ENCODE results near the gene UNC5C. TPM values are rescaled to one million over a fixed set of nuclear protein-coding genes. Genes with fewer than 3 reads are reported as not detected.

Gene UNC5C
- total and polyA plus RNA-seq, 2 donors (not counting 1 experiment from before 2014, with no cell fraction given), result 2.0 to 11.6 TPM

DNA sequence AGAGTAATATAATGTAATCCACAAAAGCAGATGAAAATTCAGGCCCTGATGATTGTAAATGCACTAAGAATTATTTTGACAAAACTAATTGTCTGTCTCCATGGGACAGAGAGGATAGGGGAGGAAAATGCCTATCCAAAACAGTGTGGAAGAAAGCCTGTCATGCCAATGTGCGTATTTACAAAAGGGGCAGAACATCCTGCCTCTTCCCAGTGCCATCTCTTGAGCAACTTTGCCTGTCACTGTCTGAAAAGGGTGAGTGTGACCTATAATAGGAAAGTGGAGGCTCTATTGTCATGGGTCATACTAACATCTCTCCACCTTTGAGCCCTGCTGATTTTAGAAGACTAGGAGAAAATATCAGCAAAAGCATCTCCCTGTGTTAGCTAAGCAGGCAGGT is 264.1 kb downstream of the UNC5C start:
- no peak for DNase-seq (ENCODE audit: low read depth in 2 of 2)
- Histone ChIP-seq H3K79me2 (ENCODE audit: control insufficient read depth, insufficient read depth, low read length) (no peaks in the 10 kb centered on the region), H2AFZ (ENCODE audit: low read length) (no peak overlapping the region), H3K27ac (ENCODE audit: insufficient read depth, low read length) (no peak overlapping the region), H3K36me3 (ENCODE audit: control insufficient read depth, insufficient read depth, low read length) (no peaks in the 10 kb centered on the region), H3K4me2 (ENCODE audit: extremely low read depth, insufficient read depth, low read length) (no peak overlapping the region), H4K20me1 (ENCODE audit: control insufficient read depth, extremely low read depth, insufficient read depth, low read length) (no peaks in the 10 kb centered on the region), H3K9ac (ENCODE audit: insufficient read depth, low read length) (no peak overlapping the region), H3K9me3 (ENCODE audit: control insufficient read depth, insufficient read depth, low read depth, low read length) (no peaks in the 10 kb centered on the region), H3K4me3 (replicated peaks in 1 of 4; ENCODE audit: control extremely low read depth in 1 of 4, insufficient read depth in 1 of 4, low read depth in 3 of 4, low read length in 4 of 4) (no peak overlapping the region), H3K4me1 (ENCODE audit: control insufficient read depth, extremely low read depth, insufficient read depth, low read length) (no peaks in the 10 kb centered on the region), H3K27me3 (ENCODE audit: control insufficient read depth, insufficient read depth, low read length) (no peaks in the 10 kb centered on the region)
- no peak for TF ChIP-seq EZH2 (IDR thresholded peaks at IDR 0.05; ENCODE audit: low read length, missing control alignments)
- TF ChIP-seq CTCF (conservative IDR thresholded peaks at IDR 0.05 in 1 of 2, IDR thresholded peaks at IDR 0.05 in 1 of 2; ENCODE audit: low read depth in 1 of 2, low read length in 2 of 2), result no peak

GRCh38 chr4:95283320-95283719 is 265.5 kb downstream of the UNC5C start:
- Histone ChIP-seq H3K4me2 (ENCODE audit: extremely low read depth, insufficient read depth, low read length) (no peak overlapping the region), H2AFZ (ENCODE audit: low read length) (no peak overlapping the region), H3K27ac (ENCODE audit: insufficient read depth, low read length) (no peak overlapping the region), H3K4me3 (replicated peaks in 1 of 4; ENCODE audit: control extremely low read depth in 1 of 4, insufficient read depth in 1 of 4, low read depth in 3 of 4, low read length in 4 of 4) (no peak overlapping the region), H3K36me3 (ENCODE audit: control insufficient read depth, insufficient read depth, low read length) (no peaks in the 10 kb centered on the region), H3K27me3 (ENCODE audit: control insufficient read depth, insufficient read depth, low read length) (no peaks in the 10 kb centered on the region), H3K9ac (ENCODE audit: insufficient read depth, low read length) (no peak overlapping the region), H3K9me3 (ENCODE audit: control insufficient read depth, insufficient read depth, low read depth, low read length) (no peaks in the 10 kb centered on the region), H3K79me2 (ENCODE audit: control insufficient read depth, insufficient read depth, low read length) (no peaks in the 10 kb centered on the region), H3K4me1 (ENCODE audit: control insufficient read depth, extremely low read depth, insufficient read depth, low read length) (no peaks in the 10 kb centered on the region), H4K20me1 (ENCODE audit: control insufficient read depth, extremely low read depth, insufficient read depth, low read length) (no peaks in the 10 kb centered on the region)
- no peak for TF ChIP-seq CTCF (conservative IDR thresholded peaks at IDR 0.05 in 1 of 2, IDR thresholded peaks at IDR 0.05 in 1 of 2; ENCODE audit: low read depth in 1 of 2, low read length in 2 of 2)
- no peak for TF ChIP-seq EZH2 (IDR thresholded peaks at IDR 0.05; ENCODE audit: low read length, missing control alignments)
- DNase-seq (ENCODE audit: low read depth in 2 of 2), result no peak

DNA sequence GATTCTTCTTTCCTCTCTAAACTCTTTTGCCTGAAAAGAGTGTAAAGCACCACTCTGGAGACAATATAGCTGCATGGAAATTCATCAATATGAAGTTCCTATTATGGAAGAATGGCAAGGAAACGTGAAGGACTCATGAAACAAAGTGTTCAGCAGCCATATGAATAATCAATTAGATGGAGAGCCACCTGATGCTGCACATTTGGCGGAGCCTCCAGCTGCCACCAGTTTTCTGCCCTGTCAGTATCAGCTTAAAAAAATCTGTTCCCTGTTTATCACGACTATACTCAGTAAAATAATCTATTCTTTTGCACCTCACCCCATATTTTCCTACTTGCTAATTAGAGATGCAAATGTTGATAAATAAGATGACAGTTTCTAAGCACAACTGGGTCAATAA is 276.0 kb downstream of the UNC5C start:
- Histone ChIP-seq H2AFZ (ENCODE audit: low read length) (no peak overlapping the region), H3K9ac (ENCODE audit: insufficient read depth, low read length) (no peak overlapping the region), H3K36me3 (ENCODE audit: control insufficient read depth, insufficient read depth, low read length) (no peaks in the 10 kb centered on the region), H4K20me1 (ENCODE audit: control insufficient read depth, extremely low read depth, insufficient read depth, low read length) (no peaks in the 10 kb centered on the region), H3K27me3 (ENCODE audit: control insufficient read depth, insufficient read depth, low read length) (no peaks in the 10 kb centered on the region), H3K27ac (ENCODE audit: insufficient read depth, low read length) (no peak overlapping the region), H3K79me2 (ENCODE audit: control insufficient read depth, insufficient read depth, low read length) (no peaks in the 10 kb centered on the region), H3K4me2 (ENCODE audit: extremely low read depth, insufficient read depth, low read length) (no peak overlapping the region), H3K4me1 (ENCODE audit: control insufficient read depth, extremely low read depth, insufficient read depth, low read length) (no peaks in the 10 kb centered on the region), H3K9me3 (ENCODE audit: control insufficient read depth, insufficient read depth, low read depth, low read length) (no peaks in the 10 kb centered on the region), H3K4me3 (replicated peaks in 1 of 4; ENCODE audit: control extremely low read depth in 1 of 4, insufficient read depth in 1 of 4, low read depth in 3 of 4, low read length in 4 of 4) (no peak overlapping the region)
- no peak for TF ChIP-seq CTCF (conservative IDR thresholded peaks at IDR 0.05 in 1 of 2, IDR thresholded peaks at IDR 0.05 in 1 of 2; ENCODE audit: low read depth in 1 of 2, low read length in 2 of 2)
- no peak for TF ChIP-seq EZH2 (IDR thresholded peaks at IDR 0.05; ENCODE audit: low read length, missing control alignments)
- no peak for DNase-seq (ENCODE audit: low read depth in 2 of 2)

All from fibroblast of lung (primary cell).